ENCODE measurements around the gene VAX1.

- TF ChIP-seq ISL1 (CRISPR knock-in tag; IDR thresholded peaks at IDR 0.05) (no peak), TCF4 (CRISPR knock-in tag; IDR thresholded peaks at IDR 0.05; ENCODE audit: borderline replicate concordance) (no peak), CSDC2 (CRISPR knock-in tag; IDR thresholded peaks at IDR 0.05) (no peak), ZC3H10 (CRISPR knock-in tag; IDR thresholded peaks at IDR 0.05) (no peak), ZNF70 (CRISPR knock-in tag; IDR thresholded peaks at IDR 0.05) (no peak), PATZ1 (CRISPR knock-in tag; IDR thresholded peaks at IDR 0.05; ENCODE audit: borderline replicate concordance) (no peak), SNAI2 (CRISPR knock-in tag; IDR thresholded peaks at IDR 0.05) (no peak), ZFP3 (CRISPR knock-in tag; IDR thresholded peaks at IDR 0.05) (peak; percentile 74; the same call in 1 of the 2 replicates), CREB5 (CRISPR knock-in tag; IDR thresholded peaks at IDR 0.05; ENCODE audit: low read depth) (no peak), GLIS3 (CRISPR knock-in tag; IDR thresholded peaks at IDR 0.05) (no peak)
Observed at GRCh38 chr10:117163061-117163953, 25.2 kb upstream of the VAX1 start.
